ENCODE measurements around the gene KDM7A.

The KDM7A gene

GRCh38 chr7:140039066-140039465 lies 137.7 kb downstream of the KDM7A start:
- DNase-seq = no peak
- Histone ChIP-seq H3K4me1 (no peaks in the 10 kb centered on the region), H3K4me3 (no peak overlapping the region), H3K27ac (no peak overlapping the region), H3K36me3 (peaks cover 17 to 62% (median 25%) of the 10 kb centered on the region in 3 donors), H3K9me3 (no peaks in the 10 kb centered on the region), H3K27me3 (no peaks in the 10 kb centered on the region)
- no peak for TF ChIP-seq CTCF (IDR thresholded peaks at IDR 0.05)
- intact Hi-C loops (cut with DNase I; ENCODE audit: low total_unique reads) = no loop called here

GRCh38 chr7:140036224-140036962 lies 140.4 kb downstream of the KDM7A start:
- intact Hi-C loops (cut with DNase I; ENCODE audit: low total_unique reads) = no loop called here
- no peaks in the 10 kb centered on the region for H3K9me3 ChIP-seq

GRCh38 chr7:140035400-140036223 lies 141.2 kb downstream of the KDM7A start:
- H3K4me1 ChIP-seq = no peaks in the 10 kb centered on the region
- peaks cover 17 to 57% (median 20%) of the 10 kb centered on the region in 3 donors for H3K36me3 ChIP-seq
- no peak overlapping the region for H3K27ac ChIP-seq
- intact Hi-C loops (cut with DNase I; ENCODE audit: low total_unique reads) = no loop called here
- H3K4me3 ChIP-seq = no peak overlapping the region
- no peaks in the 10 kb centered on the region for H3K27me3 ChIP-seq
- no peak for TF ChIP-seq CTCF (IDR thresholded peaks at IDR 0.05)
- no peak for DNase-seq
- no peaks in the 10 kb centered on the region for H3K9me3 ChIP-seq

More at GRCh38 chr7:140036224-140036962, 140.4 kb downstream of the KDM7A start:
- Histone ChIP-seq H3K36me3 (peaks cover 20 to 64% (median 24%) of the 10 kb centered on the region in 3 donors), H3K4me3 (no peak overlapping the region), H3K27me3 (no peaks in the 10 kb centered on the region), H3K27ac (no peak overlapping the region), H3K4me1 (no peaks in the 10 kb centered on the region)
- no peak for TF ChIP-seq CTCF (IDR thresholded peaks at IDR 0.05)
- no peak for DNase-seq

Measured in tibial artery (tissue), 4 donors.